Brain microvascular endothelial cell (primary cell): ENCODE measurements around the gene GALNT1.

Experiments used
- DNase-seq: peaks from one replicate; pipeline ENCODE4 v3.0.0-alpha.2; 2020
- H3K27ac ChIP-seq: fragments of 250-450 bp; sonication (Bioruptor Pico); 2 replicates; pipeline ENCODE4 v1.5.1; 2020; ENCODE audit warnings: mild to moderate bottlenecking, moderate library complexity
- H3K27me3 ChIP-seq: fragments of 250-450 bp; sonication (Bioruptor Pico); replicated peaks from 2 replicates; pipeline ENCODE4 v1.5.1; 2020; ENCODE audit warnings: mild to moderate bottlenecking
- H3K36me3 ChIP-seq: fragments of 250-450 bp; sonication (Bioruptor Pico); replicated peaks from 2 replicates; pipeline ENCODE4 v1.5.1; 2020; ENCODE audit warnings: mild to moderate bottlenecking
- H3K4me3 ChIP-seq: 2 replicates; pipeline ENCODE4 v1.5.1; 2011; ENCODE audit warnings: low read depth, mild to moderate bottlenecking, control low read depth, low read length, moderate library complexity
- CTCF ChIP-seq: IDR thresholded peaks from 2 replicates; pipeline ENCODE4 v1.5.1; 2011; ENCODE audit warnings: low read depth, mild to moderate bottlenecking, moderate library complexity, low read length, control low read depth, inconsistent platforms; ENCODE audit errors: missing control alignments
- in situ Hi-C: cut with HindIII; loops from 2 replicates; pipeline ENCODE4 v1.10.0; 2017; ENCODE audit warnings: low sequenced_read_pairs, low pct_ligation_motif_present

Gene GALNT1

GRCh38 chr18:35694808-35695207 is 113.3 kb downstream of the GALNT1 start:
- Histone ChIP-seq H3K4me3 (no peak overlapping the region), H3K27me3 (no peaks in the 10 kb centered on the region), H3K27ac (no peak overlapping the region), H3K36me3 (peaks cover 23% of the 10 kb centered on the region)
- in situ Hi-C loops = no loop called here
- no peak for TF ChIP-seq CTCF
- DNase-seq = no peak

- no peak overlapping the region for H3K27ac ChIP-seq
- no peak for TF ChIP-seq CTCF
- H3K36me3 ChIP-seq = peaks cover 25% of the 10 kb centered on the region
- DNase-seq = no peak
- in situ Hi-C loops = no loop called here
- H3K27me3 ChIP-seq = no peaks in the 10 kb centered on the region
- H3K4me3 ChIP-seq = no peak overlapping the region
Observed at GRCh38 chr18:35695384-35695783, 113.8 kb downstream of the GALNT1 start.

GRCh38 chr18:35695803-35696202 is 114.3 kb downstream of the GALNT1 start:
- in situ Hi-C loops = no loop called here
- peaks cover 24% of the 10 kb centered on the region for H3K36me3 ChIP-seq
- H3K4me3 ChIP-seq = no peak overlapping the region
- no peak for DNase-seq
- no peak for TF ChIP-seq CTCF
- no peaks in the 10 kb centered on the region for H3K27me3 ChIP-seq
- H3K27ac ChIP-seq = no peak overlapping the region

GRCh38 chr18:35696307-35696706 is 114.8 kb downstream of the GALNT1 start:
- no peak for TF ChIP-seq CTCF
- in situ Hi-C loops = no loop called here
- H3K4me3 ChIP-seq = no peak overlapping the region
- H3K36me3 ChIP-seq = peaks cover 20% of the 10 kb centered on the region
- no peak for DNase-seq
- H3K27me3 ChIP-seq = no peaks in the 10 kb centered on the region
- H3K27ac ChIP-seq = no peak overlapping the region

- in situ Hi-C loops = no loop called here
Observed at GRCh38 chr18:35697869-35698268, 116.3 kb downstream of the GALNT1 start.

More at GRCh38 chr18:35697869-35698268, 116.3 kb downstream of the GALNT1 start:
- no peak for TF ChIP-seq CTCF
- Histone ChIP-seq H3K27me3 (no peaks in the 10 kb centered on the region), H3K27ac (no peak overlapping the region), H3K4me3 (no peak overlapping the region), H3K36me3 (peaks cover 16% of the 10 kb centered on the region)
- no peak for DNase-seq
